NB4 (cell line): ENCODE measurements around the gene FKBP9.

ENCODE experiments used
- CTCF ChIP-seq: IDR thresholded peaks from one replicate; pipeline ENCODE4 v1.5.1; 2012; ENCODE audit warnings: low read depth, low read length
- POLR2A ChIP-seq: IDR thresholded peaks from 2 replicates; pipeline ENCODE4 v1.6.1; 2011; ENCODE audit warnings: mild to moderate bottlenecking; ENCODE audit not compliant: insufficient read length; ENCODE audit errors: extremely low read depth

DNA sequence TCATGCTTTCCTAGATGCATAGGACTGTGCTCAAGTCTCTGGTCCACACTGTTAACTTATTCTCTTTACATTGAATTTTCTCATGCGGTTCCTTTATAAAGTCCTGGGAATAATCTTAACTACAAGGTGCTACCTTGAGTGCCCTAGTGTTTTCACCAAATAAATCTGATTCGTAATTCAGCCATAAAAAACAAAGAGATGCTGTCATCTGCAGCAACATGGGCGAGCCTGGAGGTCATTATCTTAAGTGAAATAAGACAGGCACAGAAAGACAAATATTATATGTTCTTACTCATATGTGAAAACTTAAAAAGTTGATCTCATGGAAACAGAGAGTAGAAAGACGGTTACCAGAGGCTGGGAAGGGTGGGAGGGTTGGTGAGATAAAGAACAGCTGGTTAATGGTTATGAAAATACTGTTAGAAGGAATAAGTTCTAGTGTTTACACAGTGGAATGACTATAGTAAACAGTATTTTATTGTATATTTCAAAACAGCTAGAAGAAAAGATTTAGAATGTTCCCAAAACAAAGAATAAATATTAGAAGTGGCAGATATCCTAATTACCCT is 67.0 kb downstream of the FKBP9 start:
- TF ChIP-seq CTCF (no peak), POLR2A (no peak)
